IPS DF 6.9 (cell line): ENCODE results near the gene RPTN.

ENCODE experiments used
- DNase-seq: peaks from one replicate; pipeline ENCODE4 v3.0.0-alpha.2; 2013; ENCODE audit warnings: low read depth, low spot score
- H3K27ac ChIP-seq: one replicate; pipeline ENCODE4 v1.5.1; 2013; ENCODE audit warnings: low read length, control low read depth
- H3K27me3 ChIP-seq: 2 replicates; pipeline ENCODE4 v1.6.1; 2013; ENCODE audit warnings: mild to moderate bottlenecking, low read length; ENCODE audit not compliant: control insufficient read depth, insufficient read depth
- H3K36me3 ChIP-seq: 2 replicates; pipeline ENCODE4 v1.6.1; 2013; ENCODE audit warnings: low read length; ENCODE audit not compliant: control insufficient read depth, insufficient read depth
- H3K4me1 ChIP-seq: 2 replicates; pipeline ENCODE4 v1.6.1; 2013; ENCODE audit warnings: low read length; ENCODE audit not compliant: control insufficient read depth, insufficient read depth
- H3K4me3 ChIP-seq: 2 replicates; pipeline ENCODE4 v1.5.1; 2013; ENCODE audit warnings: mild to moderate bottlenecking, low read length
- H3K9me3 ChIP-seq: 2 replicates; pipeline ENCODE4 v1.6.1; 2013; ENCODE audit warnings: low read length, inconsistent platforms; ENCODE audit not compliant: control insufficient read depth, insufficient read depth
- WGBS: extraction: QIAGEN DNeasy Blood & Tissue Kit; methylation state at CpG from one replicate; pipeline ENCODE4 v1.1.7; 2013; ENCODE audit warnings: mixed read lengths, missing lambda C conversion rate; ENCODE audit not compliant: insufficient read length, insufficient coverage; 5-methylcytosine and 5-hydroxymethylcytosine counted together

Gene RPTN

GRCh38 chr1:152185544-152186391, 26.7 kb upstream of the RPTN start:
- no peak for DNase-seq
- H3K36me3 ChIP-seq: no peaks in the 10 kb centered on the region

DNA sequence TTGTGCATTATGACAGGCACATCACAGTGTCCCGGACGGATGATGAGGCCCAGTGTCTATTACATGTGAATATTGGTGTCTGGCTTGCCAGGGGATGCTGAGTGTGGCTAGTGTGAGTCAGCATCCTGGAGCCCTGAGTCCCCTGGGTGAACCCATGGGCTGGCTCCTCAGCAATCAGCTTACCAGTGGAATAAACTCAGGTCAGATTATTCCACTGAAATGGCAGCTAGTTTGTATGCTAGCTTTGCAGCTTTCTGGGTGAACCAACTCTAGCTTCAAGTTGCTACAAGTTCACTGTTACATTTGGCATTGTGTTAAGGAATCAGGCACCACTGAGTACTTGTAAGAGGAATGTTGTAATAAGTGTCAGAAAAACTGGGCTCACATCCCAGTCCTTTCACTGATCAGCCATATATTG, 23.9 kb upstream of the RPTN start:
- Histone ChIP-seq H3K4me3 (no peak overlapping the region), H3K9me3 (no peaks in the 10 kb centered on the region), H3K27ac (no peak overlapping the region), H3K36me3 (no peaks in the 10 kb centered on the region), H3K4me1 (no peaks in the 10 kb centered on the region), H3K27me3 (no peaks in the 10 kb centered on the region)
- DNase-seq: no peak
- WGBS: no CpG with 5 or more reads among the region's 2 CpGs

More at GRCh38 chr1:152185544-152186391, 26.7 kb upstream of the RPTN start:
- Histone ChIP-seq H3K27me3 (no peaks in the 10 kb centered on the region; the same call in 1 of the 2 replicates), H3K4me3 (no peak overlapping the region), H3K27ac (no peak overlapping the region), H3K9me3 (no peaks in the 10 kb centered on the region), H3K4me1 (0 out of 2 replicates have a peak, but pooled peaks cover 1% of the 10 kb centered on the region)
- WGBS: no CpG with 5 or more reads among the region's 8 CpGs

- H3K4me1 ChIP-seq: no peaks in the 10 kb centered on the region
- H3K9me3 ChIP-seq: no peaks in the 10 kb centered on the region
- no peaks in the 10 kb centered on the region for H3K27me3 ChIP-seq
- no peak overlapping the region for H3K4me3 ChIP-seq
- no peak for DNase-seq
- WGBS: no CpG with 5 or more reads among the region's 2 CpGs
- no peak overlapping the region for H3K27ac ChIP-seq
- no peaks in the 10 kb centered on the region for H3K36me3 ChIP-seq
Measured at GRCh38 chr1:152182431-152182830, 23.4 kb upstream of the RPTN start.

- Histone ChIP-seq H3K9me3 (no peaks in the 10 kb centered on the region), H3K4me3 (no peak overlapping the region), H3K27ac (no peak overlapping the region), H3K4me1 (no peaks in the 10 kb centered on the region), H3K36me3 (no peaks in the 10 kb centered on the region), H3K27me3 (no peaks in the 10 kb centered on the region)
- no peak for DNase-seq
- WGBS: no CpG with 5 or more reads among the region's 1 CpG
Measured at GRCh38 chr1:152179566-152179965, 20.5 kb upstream of the RPTN start.

DNA sequence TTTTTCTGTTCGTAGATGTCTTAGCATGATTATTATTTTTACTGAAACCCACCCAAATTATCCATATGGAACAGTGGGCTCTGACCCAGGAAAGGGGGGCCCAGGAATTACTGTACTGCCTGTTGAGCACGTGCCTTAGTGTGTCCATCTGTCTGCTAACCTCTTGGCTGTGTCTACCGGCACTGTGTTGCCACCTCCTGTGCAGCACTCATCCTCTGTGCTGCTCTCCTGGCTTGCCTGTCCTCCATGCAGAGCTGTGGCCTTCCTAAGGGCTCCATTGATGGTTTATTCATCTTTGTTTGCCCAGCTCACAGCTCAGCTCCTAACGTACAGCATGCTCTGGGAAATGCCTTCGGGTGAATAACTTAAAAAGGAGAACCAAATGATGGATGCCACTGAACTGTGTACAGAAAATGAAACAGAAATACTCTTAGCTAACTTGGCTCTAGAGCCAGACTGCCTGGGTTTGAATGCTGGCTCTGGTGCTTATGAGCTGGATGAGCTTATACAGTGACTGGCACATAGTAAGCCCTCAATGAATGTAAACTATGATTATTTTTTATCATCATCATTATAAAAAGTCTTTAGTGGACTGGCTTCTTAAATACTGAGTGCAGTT, 11.4 kb upstream of the RPTN start:
- H3K27ac ChIP-seq: no peak overlapping the region
- WGBS: no CpG with 5 or more reads among the region's 5 CpGs
- no peak overlapping the region for H3K4me3 ChIP-seq
- H3K27me3 ChIP-seq: no peaks in the 10 kb centered on the region
- no peaks in the 10 kb centered on the region for H3K9me3 ChIP-seq
- no peak for DNase-seq
- H3K4me1 ChIP-seq: no peaks in the 10 kb centered on the region; the same call in 1 of the 2 replicates
- no peaks in the 10 kb centered on the region for H3K36me3 ChIP-seq

GRCh38 chr1:152169366-152170025, 10.5 kb upstream of the RPTN start:
- no peak overlapping the region for H3K4me3 ChIP-seq
- no peaks in the 10 kb centered on the region; the same call in 1 of the 2 replicates for H3K4me1 ChIP-seq
- DNase-seq: no peak
- 100% methylated on average over 1 of the region's 4 CpGs for whole genome bisulfite sequencing
- H3K9me3 ChIP-seq: no peaks in the 10 kb centered on the region
- no peaks in the 10 kb centered on the region; the same call in 1 of the 2 replicates for H3K27me3 ChIP-seq
- H3K27ac ChIP-seq: no peak overlapping the region
- no peaks in the 10 kb centered on the region for H3K36me3 ChIP-seq

GRCh38 chr1:152168535-152168868, 9.5 kb upstream of the RPTN start:
- Histone ChIP-seq H3K36me3 (no peaks in the 10 kb centered on the region), H3K4me3 (no peak overlapping the region), H3K4me1 (no peaks in the 10 kb centered on the region; the same call in 1 of the 2 replicates), H3K27ac (no peak overlapping the region), H3K27me3 (no peaks in the 10 kb centered on the region; the same call in 1 of the 2 replicates), H3K9me3 (no peaks in the 10 kb centered on the region)
- no peak for DNase-seq
- WGBS: no CpG with 5 or more reads among the region's 1 CpG

DNA sequence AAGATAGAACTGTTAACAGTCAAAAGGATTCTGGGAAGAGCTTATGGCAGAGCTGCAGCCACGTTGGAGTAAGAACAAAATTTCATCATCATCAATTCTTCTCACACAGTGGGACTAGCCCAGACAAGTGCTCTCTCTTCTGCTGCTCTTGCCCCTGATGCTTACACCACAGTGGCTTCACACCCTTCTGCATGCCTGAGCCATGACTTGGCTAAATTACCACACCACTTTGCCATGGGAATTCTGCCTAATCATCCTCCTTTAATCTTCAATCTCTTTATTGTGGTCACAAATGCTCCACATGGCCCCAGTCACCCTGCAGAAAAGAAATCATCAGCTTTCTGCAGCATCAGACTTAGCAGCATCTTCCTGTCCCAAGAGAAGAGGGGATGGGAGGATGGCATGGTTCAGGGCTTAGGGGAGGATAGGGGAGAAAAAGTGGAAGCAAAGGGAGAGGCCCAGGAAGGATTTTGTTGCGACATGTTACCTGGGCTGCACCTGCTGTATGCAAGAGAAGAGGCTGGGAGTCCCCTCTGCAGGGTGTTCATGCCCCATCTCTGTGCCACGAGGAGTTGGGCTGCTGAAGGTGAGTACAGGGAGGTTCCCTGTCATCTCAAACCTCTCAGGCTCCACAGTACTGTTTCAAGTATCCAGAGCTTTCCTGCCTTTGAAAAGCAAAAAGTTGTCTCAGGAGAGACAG, 9.0 kb upstream of the RPTN start:
- Histone ChIP-seq H3K9me3 (no peaks in the 10 kb centered on the region), H3K4me1 (no peaks in the 10 kb centered on the region; the same call in 1 of the 2 replicates), H3K27ac (no peak overlapping the region), H3K36me3 (no peaks in the 10 kb centered on the region), H3K4me3 (no peak overlapping the region), H3K27me3 (no peaks in the 10 kb centered on the region; the same call in 1 of the 2 replicates)
- no peak for DNase-seq
- WGBS: no CpG with 5 or more reads among the region's 3 CpGs

DNA sequence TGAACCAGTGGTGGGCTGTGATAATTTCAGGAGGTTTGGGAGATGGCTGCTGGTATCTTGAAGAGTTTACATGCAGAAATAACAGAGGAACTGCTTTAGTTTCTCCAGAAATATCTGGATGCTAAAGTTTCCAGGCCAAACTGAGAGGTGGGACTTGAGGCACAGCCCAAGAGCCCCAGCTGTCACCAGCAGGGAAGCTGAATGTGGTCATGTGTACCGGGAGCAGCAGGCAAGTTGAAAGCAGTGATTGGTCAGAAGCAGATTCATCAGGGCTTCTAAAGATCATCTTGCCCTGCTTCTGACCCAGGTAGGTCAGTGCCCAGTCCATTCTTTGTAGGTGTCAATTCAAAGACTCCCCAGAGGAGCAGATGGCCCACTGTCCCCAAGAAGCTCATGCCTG, 7.9 kb upstream of the RPTN start:
- DNase-seq: no peak
- Histone ChIP-seq H3K27me3 (no peaks in the 10 kb centered on the region; the same call in 1 of the 2 replicates), H3K9me3 (no peaks in the 10 kb centered on the region), H3K27ac (no peak overlapping the region), H3K4me3 (no peak overlapping the region), H3K36me3 (no peaks in the 10 kb centered on the region), H3K4me1 (no peaks in the 10 kb centered on the region; the same call in 1 of the 2 replicates)
- no CpG with 5 or more reads among the region's 1 CpG for WGBS
